ENCODE data around the gene NEIL3. TPM values are rescaled to one million over a fixed set of nuclear protein-coding genes. Genes with fewer than 3 reads are reported as not detected.

Gene NEIL3
- total and polyA plus RNA-seq, 10 of the 15 experiments (the other 5 are each of a cell fraction or from before 2014, with no cell fraction given): 3.0 to 13.8 (median 8.9) TPM

GRCh38 chr4:177285953-177286352 is 23.7 kb upstream of the NEIL3 start:
- POLR2A ChIA-PET: no interaction called here
- Histone ChIP-seq H3K4me3 (no peak overlapping the region), H2AFZ (ENCODE audit: control insufficient read depth, low read depth, low read length) (no peak overlapping the region), H3K79me2 (ENCODE audit: control insufficient read depth, insufficient read depth, low read length) (no peaks in the 10 kb centered on the region), H3K4me2 (ENCODE audit: control insufficient read depth, insufficient read depth) (no peak overlapping the region), H3K27ac (ENCODE audit: control insufficient read depth, insufficient read depth) (no peak overlapping the region), H3K27me3 (replicated peaks in 1 of 2; ENCODE audit: control insufficient read depth in 2 of 2, insufficient read depth in 2 of 2, low read length in 1 of 2) (no peaks in the 10 kb centered on the region), H3K9ac (ENCODE audit: control insufficient read depth, insufficient read depth, low read length) (no peak overlapping the region), H4K20me1 (ENCODE audit: control insufficient read depth, insufficient read depth) (no peaks in the 10 kb centered on the region), H3K4me1 (ENCODE audit: control insufficient read depth, insufficient read depth, low read length) (no peaks in the 10 kb centered on the region), H3K36me3 (ENCODE audit: control insufficient read depth in 2 of 2, insufficient read depth in 2 of 2, low read length in 1 of 2) (no peaks in the 10 kb centered on the region), H3K9me3 (replicated peaks; ENCODE audit: control insufficient read depth, insufficient read depth, low read length) (no peaks in the 10 kb centered on the region)
- TF ChIP-seq NR2C2 (IDR thresholded peaks at IDR 0.05; ENCODE audit: borderline replicate concordance, control insufficient read depth, insufficient read length, low read depth) (no peak), ZBTB33 (IDR thresholded peaks at IDR 0.05) (no peak), CHD4 (IDR thresholded peaks at IDR 0.05) (no peak), E4F1 (IDR thresholded peaks at IDR 0.05; ENCODE audit: borderline replicate concordance, partially characterized antibody) (no peak), MEF2A (IDR thresholded peaks at IDR 0.05; ENCODE audit: insufficient read depth, low read depth, low read length) (no peak), BHLHE40 (IDR thresholded peaks at IDR 0.05; ENCODE audit: borderline replicate concordance in 1 of 2, low read depth in 2 of 2, low read length in 1 of 2) (no peak), POU2F2 (IDR thresholded peaks at IDR 0.05; ENCODE audit: borderline replicate concordance, low read depth, low read length) (no peak), IRF4 (IDR thresholded peaks at IDR 0.05; ENCODE audit: low read depth, low read length) (no peak), JUND (IDR thresholded peaks at IDR 0.05; ENCODE audit: low read depth, low read length) (no peak), MXI1 (IDR thresholded peaks at IDR 0.05; ENCODE audit: low read depth, low read length) (no peak), RAD21 (IDR thresholded peaks at IDR 0.05; ENCODE audit: insufficient read depth, low read depth, low read length) (no peak)
- intact Hi-C loops (cut with micrococcal nuclease; ENCODE audit: unreplicated experiment): no loop called here
- ATAC-seq (no peak), DNase-seq (ENCODE audit: low read depth, low spot score) (no peak), FAIRE-seq (no peak)
- SMC1A ChIA-PET (ENCODE audit: uncharacterized antibody, unreplicated experiment): no interaction called here
- WGBS (ENCODE audit: insufficient coverage, insufficient replicate concordance, low lambda C conversion rate, missing lambda C conversion rate): 46% methylated on average over 6 of the region's 6 CpGs
- RAD21 ChIA-PET (ENCODE audit: unreplicated experiment): no interaction called here
- BruUV-seq (replicated peaks): no TSS peak
- CTCF ChIA-PET: interaction anchor here (0.6 kb wide), 1 partner anchor 239 kb away, joined by 3 read pairs; no protein-coding TSS in a partner anchor
- in situ Hi-C loops (cut with MboI): no loop called here
